Activated CD4-positive, alpha-beta T cell treated with anti-CD3 and anti-CD28 coated beads, Interleukin-2, amount 50 U/mL, for 1 hour (primary cell): ENCODE data around the gene PCDH15.

Source experiments
- DNase-seq: peaks from one replicate; pipeline ENCODE4 v3.0.0-alpha.2; 2020

The PCDH15 gene

DNA sequence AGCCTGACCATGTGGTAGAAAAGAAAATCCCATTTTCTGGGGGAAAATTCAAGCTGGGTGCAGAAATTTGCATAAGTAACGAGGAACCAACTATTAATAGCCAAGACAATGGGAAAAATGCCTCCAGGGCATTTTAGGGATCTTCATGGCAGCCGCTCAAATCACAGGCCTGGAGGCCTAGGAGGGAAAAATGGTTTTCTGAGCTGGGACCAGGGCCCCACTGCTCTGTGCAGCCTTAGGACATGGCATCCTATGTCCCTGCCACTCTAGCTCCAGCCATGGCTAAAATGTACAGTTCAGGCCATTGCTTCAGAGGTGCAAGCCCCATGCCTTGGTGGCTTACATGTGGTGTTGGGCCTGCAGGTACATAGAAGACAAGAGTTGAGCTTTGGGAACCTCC, 459.0 kb downstream of the PCDH15 start:
- no peak for DNase-seq

GRCh38 chr10:54335296-54335695, 465.7 kb downstream of the PCDH15 start:
- DNase-seq, result no peak

DNA sequence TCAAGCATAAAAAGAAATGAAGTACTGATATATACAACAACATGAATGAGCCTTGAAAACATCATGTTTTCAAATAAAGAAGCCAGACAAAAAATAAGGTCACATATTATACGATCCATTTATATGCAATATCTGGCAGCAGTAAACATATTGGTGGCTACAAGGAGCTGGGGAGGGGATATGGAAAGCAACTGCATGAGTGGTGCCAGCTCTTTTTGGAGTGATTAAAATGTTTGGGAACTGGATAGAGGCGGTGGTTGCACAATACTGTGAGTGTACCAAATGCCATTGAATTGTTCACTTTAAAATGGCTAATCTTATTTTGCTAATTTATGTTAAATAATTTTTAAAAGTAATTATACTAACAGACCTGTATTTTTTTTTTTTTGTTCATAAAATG, 481.7 kb downstream of the PCDH15 start:
- DNase-seq, result no peak

- DNase-seq, result no peak
These were observed 482.6 kb downstream of the PCDH15 start for GRCh38 chr10:54318470-54318869.

- DNase-seq, result no peak
These were observed 486.6 kb downstream of the PCDH15 start for GRCh38 chr10:54314430-54314829.

DNA sequence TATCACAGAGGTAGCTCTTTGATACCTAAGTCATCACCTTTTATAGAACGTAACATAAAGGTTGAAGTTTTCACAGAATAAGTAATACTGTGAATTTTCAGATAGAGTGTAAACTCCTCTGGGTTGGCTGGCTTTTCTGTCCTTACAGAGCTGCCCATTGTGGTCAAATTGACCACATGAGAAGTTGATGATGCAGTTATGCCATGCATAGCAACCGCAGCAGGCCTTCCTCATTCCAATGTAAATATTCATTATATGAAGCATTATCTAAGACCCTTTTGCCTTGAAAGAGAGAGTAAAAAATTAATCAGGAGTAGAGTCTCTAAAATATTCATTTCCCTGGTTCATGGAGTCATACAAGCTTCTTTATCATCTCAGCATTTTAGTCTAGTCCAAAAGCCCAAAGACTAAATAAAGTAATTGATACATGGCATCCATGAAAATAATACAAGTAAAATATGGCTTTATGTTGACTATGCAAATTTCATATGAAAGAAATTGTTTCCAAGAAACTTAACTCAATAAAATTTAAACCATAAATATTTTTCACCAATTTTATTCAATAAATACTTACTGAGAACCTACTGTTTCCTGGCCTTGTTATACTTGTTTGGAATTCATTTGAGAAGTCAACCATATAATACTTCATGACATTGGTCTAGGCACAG, 516.4 kb downstream of the PCDH15 start:
- DNase-seq, result no peak

GRCh38 chr10:54282012-54282411, 519.0 kb downstream of the PCDH15 start:
- DNase-seq, result no peak

DNA sequence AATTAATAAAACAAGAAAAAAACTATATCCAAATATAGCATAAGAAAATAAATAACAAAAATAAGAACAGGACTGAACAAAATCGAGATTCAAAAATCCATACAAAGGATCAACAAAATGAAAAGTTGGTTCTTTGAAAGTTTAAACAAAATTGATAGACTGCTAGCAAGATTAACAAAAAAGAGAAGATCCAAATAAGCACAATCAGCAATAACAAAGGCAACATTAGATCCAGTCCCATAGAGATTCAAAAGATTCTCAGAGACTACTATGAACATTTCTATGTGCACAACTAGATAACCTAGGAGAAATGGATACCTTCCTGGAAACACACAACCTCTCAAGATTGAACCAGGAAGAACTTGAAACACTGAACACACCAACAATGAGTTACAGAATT, 534.6 kb downstream of the PCDH15 start:
- no peak for DNase-seq

- DNase-seq, result no peak
These were observed 538.3 kb downstream of the PCDH15 start for GRCh38 chr10:54262726-54263125.

- DNase-seq, result no peak
These were observed 541.9 kb downstream of the PCDH15 start for GRCh38 chr10:54259104-54259503.

- no peak for DNase-seq
These were observed 566.2 kb downstream of the PCDH15 start for GRCh38 chr10:54234832-54235231.

DNA sequence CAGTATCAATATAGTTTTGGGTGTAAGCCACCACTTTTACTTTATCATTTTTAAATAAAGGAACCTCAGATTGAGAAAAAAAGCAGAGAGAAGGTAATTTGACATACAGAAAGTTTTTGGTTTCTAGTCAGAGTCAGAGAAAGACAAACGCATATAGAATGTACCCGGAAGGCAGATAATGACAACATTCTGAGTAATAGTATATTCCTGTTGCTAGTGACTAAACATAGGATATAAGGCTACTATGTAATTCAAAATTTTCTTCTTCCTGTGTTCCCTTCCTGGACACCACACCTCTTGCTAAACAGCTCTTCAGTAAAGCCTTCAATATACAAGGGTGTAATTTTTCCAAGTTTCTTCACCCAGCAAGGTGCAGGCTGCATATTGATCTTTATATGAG, 597.6 kb downstream of the PCDH15 start:
- DNase-seq, result no peak

GRCh38 chr10:54198051-54198450, 603.0 kb downstream of the PCDH15 start:
- DNase-seq, result no peak

DNA sequence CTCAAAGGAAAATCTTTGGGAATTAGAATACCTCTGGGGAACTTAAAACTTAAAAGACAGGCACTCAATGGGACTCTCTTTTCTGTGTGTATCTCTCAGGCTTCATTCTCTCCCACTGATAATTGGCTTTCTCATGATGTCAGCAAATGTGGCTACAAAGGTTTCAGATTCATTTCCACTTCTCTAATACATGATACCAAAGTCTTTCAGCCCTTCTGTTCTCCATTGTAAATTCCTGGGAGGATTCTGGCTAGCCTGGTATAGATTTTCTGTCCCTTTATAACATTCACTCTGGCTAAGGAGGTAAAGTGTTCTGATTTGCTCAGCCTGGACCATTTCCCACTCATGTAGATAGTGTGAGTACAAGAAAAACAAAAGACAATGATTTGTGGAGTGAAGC, 606.2 kb downstream of the PCDH15 start:
- no peak for DNase-seq

GRCh38 chr10:54159924-54160323, 641.1 kb downstream of the PCDH15 start:
- no peak for DNase-seq

- no peak for DNase-seq
These were observed 652.5 kb downstream of the PCDH15 start for GRCh38 chr10:54148508-54148907.

GRCh38 chr10:54139819-54140428, 661.1 kb downstream of the PCDH15 start:
- DNase-seq, result no peak

DNA sequence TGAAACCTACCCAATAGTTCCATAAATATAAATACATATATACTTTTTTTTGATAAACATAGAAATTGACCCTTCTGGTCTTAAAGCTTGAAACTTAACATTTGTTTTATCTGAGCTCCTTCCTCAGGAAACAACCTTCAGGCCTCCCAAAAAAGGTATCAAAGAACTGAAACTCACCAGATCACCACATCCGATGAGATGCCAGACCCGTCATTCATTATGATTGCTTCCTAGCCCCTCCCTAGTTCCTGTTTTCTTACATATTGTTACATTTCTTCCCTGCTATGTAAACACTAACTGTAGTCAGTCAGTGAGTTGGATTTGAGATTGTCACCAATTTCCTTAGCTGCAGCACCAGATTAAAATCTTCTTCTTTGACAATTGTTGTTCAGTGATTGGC, 663.6 kb downstream of the PCDH15 start:
- no peak for DNase-seq

DNA sequence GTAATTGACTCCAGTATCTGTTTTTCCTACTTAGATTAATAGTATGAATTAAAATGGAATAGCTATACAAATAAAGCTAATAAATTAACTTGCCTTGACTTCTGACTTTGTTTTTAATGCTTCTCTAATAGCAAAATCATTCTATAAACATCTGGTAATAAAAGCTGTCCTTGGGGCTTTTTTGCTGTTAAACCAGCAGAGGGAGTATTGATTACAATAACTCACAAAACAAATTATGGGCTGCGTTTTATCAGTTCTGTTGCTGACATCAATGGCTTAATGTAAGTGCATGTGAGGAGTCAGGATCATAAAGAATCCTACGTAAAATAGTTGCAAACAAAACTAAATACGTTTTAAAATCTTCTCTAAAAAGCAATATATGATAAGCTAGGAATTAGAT, 667.8 kb downstream of the PCDH15 start:
- DNase-seq, result no peak

- DNase-seq, result no peak
These were observed 669.2 kb downstream of the PCDH15 start for GRCh38 chr10:54131833-54132232.

- no peak for DNase-seq
These were observed 670.6 kb downstream of the PCDH15 start for GRCh38 chr10:54130394-54130793.

- no peak for DNase-seq
These were observed 675.8 kb downstream of the PCDH15 start for GRCh38 chr10:54125098-54125747.

DNA sequence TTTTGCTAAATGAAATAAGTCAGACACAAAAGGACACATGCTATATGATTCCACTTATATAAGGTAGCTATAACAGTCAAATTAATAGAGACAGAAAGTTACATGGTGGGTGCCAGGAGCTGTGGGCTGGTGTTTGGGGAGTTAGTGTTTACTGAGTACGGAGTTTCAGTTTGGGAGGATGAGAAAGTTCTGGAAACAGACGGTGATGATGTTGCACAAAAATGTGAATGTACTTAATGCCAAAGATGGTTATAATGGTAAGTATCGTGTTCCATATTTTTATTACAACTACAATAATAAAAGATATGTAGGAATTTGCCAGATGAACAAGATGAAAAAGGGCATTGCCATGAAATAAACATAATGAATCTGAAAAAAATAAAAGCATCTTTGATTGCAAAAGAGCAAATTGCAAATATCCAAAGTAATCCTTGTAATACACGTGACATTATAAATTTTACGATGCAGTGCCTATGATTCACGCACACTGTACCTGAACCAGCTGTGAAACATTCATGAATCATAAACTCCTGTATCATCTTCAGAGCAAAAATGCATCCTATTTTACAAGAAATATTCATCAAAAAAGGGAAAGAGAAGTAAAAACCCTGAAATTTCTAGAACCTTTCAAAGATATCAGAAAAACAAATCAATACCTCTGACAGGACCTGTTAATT, 676.7 kb downstream of the PCDH15 start:
- DNase-seq, result no peak

- no peak for DNase-seq
These were observed 680.2 kb downstream of the PCDH15 start for GRCh38 chr10:54120806-54121205.
